CD14-positive monocyte (primary cell): ENCODE results near the gene HRH2. TPM values are rescaled to one million over a fixed set of nuclear protein-coding genes. Genes with fewer than 3 reads are reported as not detected.

Source experiments
- DNase-seq, 3 donors: peaks; one replicate each; pipeline ENCODE4 v3.0.0-alpha.2; 2011 to 2022
- H2AFZ ChIP-seq: 2 replicates; pipeline ENCODE4 v1.6.0; 2012; ENCODE audit warnings: mild to moderate bottlenecking, low read depth, low read length, inconsistent platforms; ENCODE audit not compliant: insufficient read depth, poor library complexity, severe bottlenecking
- H3K27ac ChIP-seq, 2 donors: 1 replicate in 1 of 2; 2 replicates in 1 of 2; pipeline ENCODE4 v1.5.1; 2012 to 2013; ENCODE audit warnings: low read length in 2 of 2, control low read depth in 1 of 2, inconsistent platforms in 1 of 2, low read depth in 1 of 2, mild to moderate bottlenecking in 1 of 2
- H3K27me3 ChIP-seq, 2 donors: one replicate each; pipeline versions ENCODE4 v1.6.0 to v1.6.1; 2011 to 2013; ENCODE audit warnings: low read length in 2 of 2; ENCODE audit not compliant: control insufficient read depth in 2 of 2, insufficient read depth in 2 of 2
- H3K36me3 ChIP-seq, 2 donors: replicated peaks in 1 of 2; 1 replicate in 1 of 2; 2 replicates in 1 of 2; pipeline versions ENCODE4 v1.5.1 to v1.6.1; 2012 to 2013; ENCODE audit warnings: low read length in 2 of 2, control low read depth in 1 of 2, inconsistent platforms in 1 of 2, mild to moderate bottlenecking in 1 of 2; ENCODE audit not compliant: insufficient read depth in 2 of 2, control insufficient read depth in 1 of 2
- H3K4me1 ChIP-seq, 2 donors: 1 replicate in 1 of 2; 2 replicates in 1 of 2; pipeline versions ENCODE4 v1.5.1 to v1.6.1; 2012 to 2013; ENCODE audit warnings: low read length in 2 of 2, control low read depth in 1 of 2, inconsistent platforms in 1 of 2, mild to moderate bottlenecking in 1 of 2, moderate library complexity in 1 of 2; ENCODE audit not compliant: insufficient read depth in 2 of 2, control insufficient read depth in 1 of 2
- H3K4me2 ChIP-seq: replicated peaks from 2 replicates; pipeline ENCODE3; 2012; ENCODE audit warnings: low read length, moderate library complexity, mild to moderate bottlenecking; ENCODE audit not compliant: poor library complexity, severe bottlenecking; ENCODE audit errors: extremely low read depth
- H3K4me3 ChIP-seq, 3 experiments: fragments of 200-600 bp in 1 of 3; sonication (generic) in 1 of 3; replicated peaks in 1 of 3; 1 replicate in 2 of 3; 2 replicates in 1 of 3; pipeline ENCODE4 v1.5.1; 2011 to 2013; ENCODE audit warnings: low read length in 3 of 3, mild to moderate bottlenecking in 3 of 3, control low read depth in 2 of 3, low read depth in 2 of 3, inconsistent platforms in 1 of 3, moderate library complexity in 1 of 3
- H3K79me2 ChIP-seq: 2 replicates; pipeline ENCODE4 v1.6.0; 2012; ENCODE audit warnings: mild to moderate bottlenecking, control low read depth, inconsistent platforms, low read length, moderate library complexity; ENCODE audit not compliant: insufficient read depth
- H3K9ac ChIP-seq: 2 replicates; pipeline ENCODE4 v1.6.0; 2017; ENCODE audit warnings: low read length, mild to moderate bottlenecking; ENCODE audit not compliant: insufficient read depth, poor library complexity, severe bottlenecking
- H3K9me3 ChIP-seq, 2 donors: replicated peaks in 1 of 2; 1 replicate in 1 of 2; 2 replicates in 1 of 2; pipeline versions ENCODE4 v1.5.1 to v1.6.1; 2012 to 2013; ENCODE audit warnings: low read length in 2 of 2, control low read depth in 1 of 2; ENCODE audit not compliant: control insufficient read depth in 1 of 2, insufficient read depth in 1 of 2
- H4K20me1 ChIP-seq: 2 replicates; pipeline ENCODE4 v1.6.0; 2012; ENCODE audit warnings: mild to moderate bottlenecking, low read length, control low read depth, moderate library complexity; ENCODE audit not compliant: insufficient read depth
- H3K27ac Mint-ChIP-seq, 7 donors: one replicate each; pipeline ENCODE4 v1.8.0; 2020; ENCODE audit warnings: mild to moderate bottlenecking in 7 of 7, mixed read lengths in 7 of 7, moderate library complexity in 6 of 7, inconsistent platforms in 2 of 7
- H3K27me3 Mint-ChIP-seq, 3 donors: one replicate each; pipeline ENCODE4 v1.8.0; 2021 to 2022; ENCODE audit warnings: low read depth in 3 of 3, mild to moderate bottlenecking in 3 of 3, mixed read lengths in 3 of 3, moderate library complexity in 3 of 3, inconsistent platforms in 1 of 3
- H3K36me3 Mint-ChIP-seq, 2 donors: one replicate each; pipeline ENCODE4 v1.8.0; 2020; ENCODE audit warnings: mixed read lengths in 2 of 2, inconsistent platforms in 1 of 2, mild to moderate bottlenecking in 1 of 2
- H3K4me1 Mint-ChIP-seq: one replicate; pipeline ENCODE4 v1.8.0; 2020; ENCODE audit warnings: mild to moderate bottlenecking, mixed read lengths
- H3K4me3 Mint-ChIP-seq, 2 donors: one replicate each; pipeline ENCODE4 v1.8.0; 2020; ENCODE audit warnings: mild to moderate bottlenecking in 2 of 2, mixed read lengths in 2 of 2, moderate library complexity in 1 of 2
- H3K9me3 Mint-ChIP-seq, 7 donors: one replicate each; pipeline ENCODE4 v1.8.0; 2020 to 2022; ENCODE audit warnings: mixed read lengths in 7 of 7, mild to moderate bottlenecking in 6 of 7, moderate library complexity in 6 of 7, inconsistent platforms in 2 of 7
- WGBS: methylation state at CpG from one replicate; pipeline ENCODE4 v1.1.5; 2013; ENCODE audit warnings: missing lambda C conversion rate; ENCODE audit not compliant: insufficient coverage; 5-methylcytosine and 5-hydroxymethylcytosine counted together
- intact Hi-C, 2 donors: fragments of 100-400 bp; cut with micrococcal nuclease; formaldehyde crosslinking; loops; one replicate each; pipeline versions ENCODE4 v1.15.0 to v1.15.1; 2023
- polyA plus RNA-seq, 3 donors: library from polyadenylated mRNA; depleted of rRNA in 1 of 3; unstranded in 2 of 3; stranded (reverse) in 1 of 3; fragments of 300-500 nt in 2 of 3; fragments of >200 nt in 1 of 3; fragmentation: Illumina TruSeq in 2 of 3; gene quantifications; 1 replicate in 2 of 3; 2 replicates in 1 of 3; pipeline ENCODE4 v1.2.3, GENCODE V29; 2012 to 2021
- TF ChIP-seq, protein P1 (sequence below): fragments of 200-600 bp; IDR thresholded peaks from one replicate; pipeline ENCODE4 v1.8.0; 2022; ENCODE audit warnings: antibody characterized with exemption, mild to moderate bottlenecking

HRH2 gene
- polyA plus RNA-seq, 3 donors, result 10.6 to 71.7 (median 25.5) TPM

DNA sequence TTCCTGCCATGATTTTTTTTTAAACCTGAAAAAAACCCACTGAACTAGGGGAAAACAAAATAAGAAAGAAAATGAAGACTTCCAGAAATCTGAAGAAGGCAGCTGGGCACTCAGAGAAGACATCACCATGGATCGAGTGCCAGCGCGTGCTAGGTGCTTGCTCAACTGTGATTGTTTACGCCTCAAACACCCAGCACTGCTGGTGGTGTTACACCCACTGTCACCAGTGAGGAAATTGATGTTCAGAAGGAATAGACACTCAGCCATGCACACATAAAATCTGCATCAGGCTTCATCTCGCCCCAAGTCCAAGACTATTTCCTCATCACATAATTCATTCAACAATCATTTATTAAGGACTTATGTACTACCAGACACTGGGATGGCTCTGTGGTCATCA is 82.1 kb downstream of the HRH2 start:
- intact Hi-C loops, result no loop called here
- H3K27ac Mint-ChIP-seq, result no peak overlapping the region
- Histone ChIP-seq H3K4me1 (no peaks in the 10 kb centered on the region), H3K9me3 (peaks cover 0 to 4% of the 10 kb centered on the region in 2 donors), H3K36me3 (no peaks in the 10 kb centered on the region), H2AFZ (no peak overlapping the region), H3K79me2 (no peaks in the 10 kb centered on the region), H3K27ac (no peak overlapping the region), H3K9ac (no peak overlapping the region), H3K4me2 (no peak overlapping the region), H3K27me3 (no peaks in the 10 kb centered on the region), H3K4me3 (no peak overlapping the region), H4K20me1 (no peaks in the 10 kb centered on the region)
- TF ChIP-seq, protein P1, sequence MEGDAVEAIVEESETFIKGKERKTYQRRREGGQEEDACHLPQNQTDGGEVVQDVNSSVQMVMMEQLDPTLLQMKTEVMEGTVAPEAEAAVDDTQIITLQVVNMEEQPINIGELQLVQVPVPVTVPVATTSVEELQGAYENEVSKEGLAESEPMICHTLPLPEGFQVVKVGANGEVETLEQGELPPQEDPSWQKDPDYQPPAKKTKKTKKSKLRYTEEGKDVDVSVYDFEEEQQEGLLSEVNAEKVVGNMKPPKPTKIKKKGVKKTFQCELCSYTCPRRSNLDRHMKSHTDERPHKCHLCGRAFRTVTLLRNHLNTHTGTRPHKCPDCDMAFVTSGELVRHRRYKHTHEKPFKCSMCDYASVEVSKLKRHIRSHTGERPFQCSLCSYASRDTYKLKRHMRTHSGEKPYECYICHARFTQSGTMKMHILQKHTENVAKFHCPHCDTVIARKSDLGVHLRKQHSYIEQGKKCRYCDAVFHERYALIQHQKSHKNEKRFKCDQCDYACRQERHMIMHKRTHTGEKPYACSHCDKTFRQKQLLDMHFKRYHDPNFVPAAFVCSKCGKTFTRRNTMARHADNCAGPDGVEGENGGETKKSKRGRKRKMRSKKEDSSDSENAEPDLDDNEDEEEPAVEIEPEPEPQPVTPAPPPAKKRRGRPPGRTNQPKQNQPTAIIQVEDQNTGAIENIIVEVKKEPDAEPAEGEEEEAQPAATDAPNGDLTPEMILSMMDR, result no peak
- H3K4me3 Mint-ChIP-seq, result no peak overlapping the region
- H3K9me3 Mint-ChIP-seq, result peaks cover 0 to 3% (median 2%) of the 10 kb centered on the region in 7 donors
- no peaks in the 10 kb centered on the region for H3K36me3 Mint-ChIP-seq
- no peak for DNase-seq
- peaks cover 6% of the 10 kb centered on the region for H3K4me1 Mint-ChIP-seq
- H3K27me3 Mint-ChIP-seq, result peaks cover 11 to 22% (median 22%) of the 10 kb centered on the region in 3 donors
- WGBS, result 90% methylated on average over 5 of the region's 5 CpGs

DNA sequence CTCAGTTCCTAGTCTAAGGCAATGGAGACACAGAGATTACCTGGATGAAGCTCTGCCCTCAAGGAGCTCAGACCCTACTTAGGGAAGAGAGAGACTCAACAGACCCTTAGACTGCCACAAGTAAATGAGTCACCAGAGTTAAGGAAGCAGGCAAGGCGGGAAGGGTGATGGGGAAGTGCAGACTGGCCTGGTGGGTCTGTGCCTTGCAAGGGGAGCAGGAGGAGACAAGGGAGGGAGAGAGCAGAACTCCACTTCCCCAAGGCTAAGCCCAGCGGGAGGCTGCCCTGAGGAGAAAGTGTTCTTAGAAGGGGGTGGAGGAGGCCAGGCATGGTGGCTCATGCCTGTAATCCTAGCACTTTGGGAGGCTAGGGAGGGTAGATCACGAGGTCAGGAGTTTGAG is 83.7 kb downstream of the HRH2 start:
- intact Hi-C loops, result no loop called here
- 0% methylated on average over 1 of the region's 3 CpGs for WGBS
- Histone ChIP-seq H3K27me3 (peaks cover 0 to 3% of the 10 kb centered on the region in 2 donors), H3K4me2 (no peak overlapping the region), H3K4me3 (no peak overlapping the region), H3K79me2 (no peaks in the 10 kb centered on the region), H4K20me1 (no peaks in the 10 kb centered on the region), H3K9ac (no peak overlapping the region), H3K27ac (no peak overlapping the region), H3K4me1 (no peaks in the 10 kb centered on the region), H2AFZ (no peak overlapping the region), H3K36me3 (no peaks in the 10 kb centered on the region), H3K9me3 (peaks cover 0 to 4% of the 10 kb centered on the region in 2 donors)
- Mint-ChIP-seq H3K27me3 (peaks cover 10 to 24% (median 22%) of the 10 kb centered on the region in 3 donors), H3K4me3 (no peak overlapping the region), H3K27ac (peak overlapping the region in 1 of 7 donors; percentile 70), H3K4me1 (peaks cover 6% of the 10 kb centered on the region), H3K36me3 (no peaks in the 10 kb centered on the region), H3K9me3 (peaks cover 0 to 3% (median 2%) of the 10 kb centered on the region in 7 donors)
- TF ChIP-seq, protein P1, result no peak
- DNase-seq, result peak in 1 of 3 donors; percentile 29
